GM23338 (cell line): ENCODE measurements around the gene NPAS3.

Source experiments
- CREB1 ChIP-seq: fragments of 250-450 bp; sonication (Bioruptor Pico); IDR thresholded peaks from 2 replicates; pipeline ENCODE4 v1.5.0; 2020; ENCODE audit warnings: low read depth, mild to moderate bottlenecking, moderate library complexity
- CTCF ChIP-seq, 2 experiments: fragments of 200-600 bp in 1 of 2; sonication (generic) in 1 of 2; conservative IDR thresholded peaks; 2 replicates each; pipeline versions ENCODE4 v1.5.1 to v1.6.1; 2016 to 2017; ENCODE audit warnings: antibody characterized with exemption in 2 of 2, low read depth in 2 of 2, mild to moderate bottlenecking in 2 of 2, moderate library complexity in 1 of 2
- ETS1 ChIP-seq: IDR thresholded peaks from 2 replicates; pipeline ENCODE4 v1.6.1; 2016; ENCODE audit warnings: antibody characterized with exemption
- EZH2 ChIP-seq: fragments of 200-600 bp; sonication (generic); IDR thresholded peaks from one replicate; pipeline ENCODE4 v1.8.0; 2017; ENCODE audit warnings: antibody characterized with exemption, mild to moderate bottlenecking, low read depth; ENCODE audit not compliant: unreplicated experiment
- EZH2phosphoT487 ChIP-seq: fragments of 200-600 bp; sonication (generic); IDR thresholded peaks from one replicate; pipeline ENCODE4 v1.8.1; 2018; ENCODE audit warnings: antibody characterized with exemption; ENCODE audit not compliant: unreplicated experiment
- NANOG ChIP-seq: IDR thresholded peaks from 2 replicates; pipeline ENCODE4 v1.6.1; 2016; ENCODE audit warnings: antibody characterized with exemption, borderline replicate concordance
- POLR2AphosphoS5 ChIP-seq: IDR thresholded peaks from 2 replicates; pipeline ENCODE4 v1.6.1; 2016; ENCODE audit warnings: antibody characterized with exemption, low read depth
- REST ChIP-seq: IDR thresholded peaks from one replicate; pipeline ENCODE4 v1.6.1; 2018; ENCODE audit warnings: antibody characterized with exemption; ENCODE audit not compliant: unreplicated experiment
- STAT1 ChIP-seq: IDR thresholded peaks from one replicate; pipeline ENCODE4 v1.6.1; 2016; ENCODE audit warnings: antibody characterized with exemption; ENCODE audit not compliant: unreplicated experiment
- ZNF331 ChIP-seq: fragments of 250-450 bp; sonication (Bioruptor Pico); IDR thresholded peaks from 2 replicates; pipeline ENCODE4 v1.5.0; 2020; ENCODE audit warnings: low read depth, mild to moderate bottlenecking, moderate library complexity
- ZNF462 ChIP-seq: fragments of 250-450 bp; sonication (Bioruptor Pico); IDR thresholded peaks from 2 replicates; pipeline ENCODE4 v1.5.0; 2020; ENCODE audit warnings: mild to moderate bottlenecking, moderate library complexity

- no peak for TF ChIP-seq POLR2AphosphoS5
- TF ChIP-seq CTCF (conservative IDR thresholded peaks at IDR 0.05; ENCODE audit: low read depth in 2 of 2) = no peak
- TF ChIP-seq EZH2 = no peak
- no peak for TF ChIP-seq CREB1 (CRISPR knock-in tag)
- TF ChIP-seq EZH2phosphoT487 = no peak
- TF ChIP-seq STAT1 = no peak
- TF ChIP-seq ZNF331 (CRISPR knock-in tag) = no peak
- TF ChIP-seq REST = no peak
- no peak for TF ChIP-seq ETS1
- no peak for TF ChIP-seq ZNF462 (CRISPR knock-in tag)
- no peak for TF ChIP-seq NANOG
Measured at GRCh38 chr14:33733721-33734120, 795.0 kb downstream of the NPAS3 start.
